LNCaP clone FGC (cell line): ENCODE measurements around the gene PEDS1.
"Not testable (repeated sequence)": the region's sequence is repeated elsewhere in the genome, so short reads cannot be mapped to it uniquely, and the experiment has no call there.

Experiments used
- DNase-seq: peaks from one replicate; pipeline ENCODE4 v3.0.0-alpha.2; 2011; ENCODE audit warnings: low read depth
- H3K4me3 ChIP-seq: 2 replicates; pipeline ENCODE4 v1.5.1; 2011; ENCODE audit warnings: mild to moderate bottlenecking, low read depth, low read length, control low read depth
- TF ChIP-seq, protein P1 (sequence below): IDR thresholded peaks from 2 replicates; pipeline ENCODE4 v1.5.1; 2012; ENCODE audit warnings: mild to moderate bottlenecking; ENCODE audit not compliant: control insufficient read depth, insufficient read depth; ENCODE audit errors: extremely low read depth

The PEDS1 gene

DNA sequence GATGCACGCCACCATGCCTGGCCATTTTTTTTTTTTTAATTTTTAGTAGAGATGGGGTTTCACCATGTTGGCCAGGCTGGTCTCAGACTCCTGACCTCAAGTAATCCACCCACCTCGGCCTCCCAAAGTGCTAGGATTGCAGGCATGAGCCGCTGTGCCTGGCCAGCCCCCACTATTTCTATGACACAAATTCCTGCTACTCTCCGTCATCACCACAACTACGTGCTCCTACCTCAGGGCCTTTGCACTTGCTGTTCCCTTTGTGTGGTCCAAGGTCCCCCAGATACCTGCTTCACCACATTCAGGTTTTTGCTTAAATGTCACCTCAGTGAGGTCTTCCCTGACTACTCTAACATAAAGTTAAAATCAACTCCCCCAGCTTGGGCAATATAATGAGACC lies 31.9 kb upstream of the PEDS1 start:
- TF ChIP-seq, protein P1, sequence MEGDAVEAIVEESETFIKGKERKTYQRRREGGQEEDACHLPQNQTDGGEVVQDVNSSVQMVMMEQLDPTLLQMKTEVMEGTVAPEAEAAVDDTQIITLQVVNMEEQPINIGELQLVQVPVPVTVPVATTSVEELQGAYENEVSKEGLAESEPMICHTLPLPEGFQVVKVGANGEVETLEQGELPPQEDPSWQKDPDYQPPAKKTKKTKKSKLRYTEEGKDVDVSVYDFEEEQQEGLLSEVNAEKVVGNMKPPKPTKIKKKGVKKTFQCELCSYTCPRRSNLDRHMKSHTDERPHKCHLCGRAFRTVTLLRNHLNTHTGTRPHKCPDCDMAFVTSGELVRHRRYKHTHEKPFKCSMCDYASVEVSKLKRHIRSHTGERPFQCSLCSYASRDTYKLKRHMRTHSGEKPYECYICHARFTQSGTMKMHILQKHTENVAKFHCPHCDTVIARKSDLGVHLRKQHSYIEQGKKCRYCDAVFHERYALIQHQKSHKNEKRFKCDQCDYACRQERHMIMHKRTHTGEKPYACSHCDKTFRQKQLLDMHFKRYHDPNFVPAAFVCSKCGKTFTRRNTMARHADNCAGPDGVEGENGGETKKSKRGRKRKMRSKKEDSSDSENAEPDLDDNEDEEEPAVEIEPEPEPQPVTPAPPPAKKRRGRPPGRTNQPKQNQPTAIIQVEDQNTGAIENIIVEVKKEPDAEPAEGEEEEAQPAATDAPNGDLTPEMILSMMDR: no peak
- no peak for DNase-seq
- no peak overlapping the region for H3K4me3 ChIP-seq

DNA sequence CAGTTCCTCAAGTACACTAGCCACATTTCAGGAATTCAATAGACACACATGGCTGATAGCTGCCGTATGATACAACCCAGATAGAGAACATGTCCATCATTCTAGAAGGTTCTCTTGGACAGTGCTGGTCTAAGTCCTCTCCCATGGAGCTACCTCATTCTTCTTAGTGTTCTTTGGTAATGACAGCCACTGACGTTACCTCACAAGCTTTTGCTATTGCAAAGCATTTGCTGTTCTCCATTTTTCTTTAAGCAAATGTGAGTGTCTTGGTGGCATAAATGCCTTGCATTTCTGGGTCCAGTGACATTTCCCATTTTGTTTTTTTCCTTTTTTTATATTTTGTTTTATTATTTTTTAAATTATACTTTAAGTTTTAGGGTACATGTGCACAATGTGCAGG lies 28.8 kb upstream of the PEDS1 start:
- H3K4me3 ChIP-seq: no peak overlapping the region
- DNase-seq: no peak
- TF ChIP-seq, protein P1: no peak

DNA sequence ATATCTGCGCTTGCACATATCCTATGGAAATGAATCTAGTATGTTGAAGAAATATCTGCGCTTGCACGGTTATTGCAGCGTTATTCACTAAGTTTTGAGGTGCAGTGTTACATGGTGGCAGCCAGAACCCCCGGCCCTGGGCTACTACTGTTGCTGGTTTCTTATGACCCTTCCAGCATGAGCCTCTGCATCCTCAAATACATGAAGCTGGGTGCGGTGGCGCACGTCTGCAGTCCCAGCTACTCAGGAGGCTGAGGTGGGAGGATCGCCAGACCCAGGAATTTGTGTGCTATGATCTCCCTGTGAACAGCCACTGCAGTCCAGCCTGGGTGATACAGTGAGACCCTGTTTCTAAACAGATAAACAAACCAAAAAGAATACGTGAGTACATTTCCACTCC lies 27.8 kb upstream of the PEDS1 start:
- DNase-seq: no peak
- no peak overlapping the region for H3K4me3 ChIP-seq
- TF ChIP-seq, protein P1: no peak

DNA sequence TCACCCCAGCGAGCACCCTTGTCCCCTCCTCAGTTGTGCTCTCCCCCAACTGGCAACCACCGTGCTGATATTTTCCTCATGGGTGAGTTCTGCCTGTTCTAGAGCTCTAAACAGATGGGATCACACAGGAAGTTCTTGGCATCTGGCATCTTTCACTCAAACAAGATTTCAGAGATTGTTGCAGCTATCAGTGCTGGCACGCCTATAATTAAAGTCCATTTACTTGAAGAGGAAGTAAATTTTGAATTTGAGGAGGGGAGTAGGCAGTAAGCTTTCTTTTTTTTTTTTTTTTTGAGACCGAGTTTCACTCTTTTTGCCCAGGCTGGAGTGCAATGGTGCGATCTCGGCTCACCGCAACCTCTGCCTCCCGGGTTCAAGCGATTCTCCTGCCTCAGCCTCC lies 25.1 kb upstream of the PEDS1 start:
- not testable (repeated sequence) for H3K4me3 ChIP-seq, DNase-seq

DNA sequence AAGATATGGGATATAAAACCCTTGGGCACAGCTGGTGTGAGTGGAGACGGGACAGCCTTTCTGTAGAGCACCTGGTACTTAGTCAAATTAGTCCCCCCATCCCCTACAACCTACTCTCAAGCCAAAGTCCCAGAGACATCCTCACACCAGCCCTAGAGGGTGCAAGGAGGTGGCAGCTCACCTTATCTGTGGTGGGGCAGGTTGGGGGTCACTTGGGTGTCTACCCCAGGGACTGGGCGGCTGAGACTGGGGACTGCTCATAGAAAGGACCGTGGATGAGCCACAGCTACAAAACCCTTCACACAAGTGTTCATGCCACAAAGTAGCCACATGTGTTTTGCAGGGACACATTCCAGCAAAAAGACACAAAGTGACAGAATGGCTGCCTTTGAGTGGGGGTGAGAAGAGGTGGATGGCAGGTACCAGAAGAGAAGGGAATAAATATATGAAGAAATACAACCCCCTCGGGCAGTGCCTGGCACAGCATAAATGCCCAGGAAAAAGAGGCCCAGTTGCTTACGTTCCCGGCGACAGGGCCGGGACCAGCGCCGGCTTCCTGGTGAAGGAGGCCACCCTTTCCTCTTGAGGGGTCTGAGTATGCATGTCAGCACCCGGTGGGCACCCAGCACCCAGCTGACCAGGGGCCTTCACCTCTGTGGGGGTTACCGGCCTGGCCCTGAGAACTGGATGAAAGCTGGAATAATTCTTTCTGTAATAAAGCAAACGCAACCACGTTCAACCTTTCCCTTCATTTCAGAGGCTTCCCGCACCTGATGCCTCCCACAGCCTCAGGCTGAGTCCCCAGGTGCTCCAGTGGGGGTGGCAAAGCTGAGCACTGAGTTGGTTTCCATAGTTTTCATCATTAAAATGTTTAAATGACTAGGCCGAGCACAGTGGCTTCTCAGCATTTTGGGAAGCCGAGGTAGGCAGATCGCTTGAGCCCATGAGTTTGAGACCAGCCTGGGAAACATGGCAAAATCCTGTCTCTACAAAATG lies 22.7 kb upstream of the PEDS1 start:
- DNase-seq: no peak
- H3K4me3 ChIP-seq: no peak overlapping the region
- TF ChIP-seq, protein P1: no peak

DNA sequence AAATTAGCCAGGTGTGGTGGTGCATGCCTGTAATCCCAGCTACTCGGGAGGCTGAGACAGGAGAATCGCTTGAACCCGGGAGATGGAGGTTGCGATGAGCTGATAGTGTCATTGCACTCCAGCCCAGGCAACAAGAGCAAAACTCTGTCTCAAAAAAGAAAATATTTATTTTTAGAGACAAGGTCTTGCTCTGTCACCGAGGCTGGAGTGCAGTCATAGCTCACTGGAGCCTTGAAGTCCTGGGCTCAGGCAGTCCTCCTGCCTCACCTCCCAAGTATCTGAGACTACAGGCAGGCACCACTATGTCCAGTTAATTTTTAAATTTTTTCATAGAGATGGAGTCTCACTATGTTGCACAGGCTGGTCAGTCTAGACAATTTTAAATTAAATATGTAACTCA lies 20.9 kb upstream of the PEDS1 start:
- no peak overlapping the region for H3K4me3 ChIP-seq
- DNase-seq: no peak
- TF ChIP-seq, protein P1: no peak

DNA sequence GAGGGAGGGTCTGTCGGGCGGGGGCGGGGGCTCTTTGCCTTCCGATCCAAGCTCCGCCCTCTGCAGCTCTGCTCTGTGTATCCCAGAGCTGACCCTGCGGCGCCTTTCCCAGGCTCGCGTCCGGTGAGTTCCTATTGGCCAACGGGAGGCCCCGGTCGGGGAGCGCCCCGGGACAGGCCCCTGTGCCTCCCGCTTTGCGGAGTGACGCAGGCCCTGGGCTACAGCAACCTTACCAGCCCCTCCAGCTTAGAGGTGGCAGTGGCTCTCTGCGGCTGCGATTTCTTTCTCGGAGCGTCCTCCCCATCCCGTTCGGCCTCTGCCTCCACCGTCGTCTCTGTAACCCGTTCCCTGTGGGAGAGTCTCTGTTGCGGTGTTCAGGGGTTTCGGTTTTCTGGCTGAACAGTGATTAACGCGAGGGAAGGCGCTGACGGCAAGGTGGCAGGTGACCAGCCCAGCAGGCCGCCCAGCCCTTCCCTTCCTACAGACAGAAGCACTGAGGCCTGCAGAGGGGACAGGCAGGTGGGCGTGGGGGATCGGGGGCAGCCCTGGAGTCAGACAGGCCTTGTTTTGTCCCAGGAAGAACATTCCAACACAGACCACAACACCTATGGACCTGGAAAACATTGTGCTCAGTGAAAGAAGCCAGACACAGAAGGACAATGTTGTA lies 19.0 kb upstream of the PEDS1 start:
- peak overlapping the region; percentile 56 for H3K4me3 ChIP-seq
- TF ChIP-seq, protein P1: no peak
- DNase-seq: no peak
